Testis (tissue), 3 donors: ENCODE results near the gene SLC4A1AP. TPM values are rescaled to one million over a fixed set of nuclear protein-coding genes. Genes with fewer than 3 reads are reported as not detected.

Experiments used
- DNase-seq: peaks from one replicate; pipeline ENCODE4 v3.0.0-alpha.2; 2019
- H3K27ac ChIP-seq, 2 donors: fragments of 200-600 bp; sonication (generic); one replicate each; pipeline ENCODE4 v1.5.1; 2019
- H3K27me3 ChIP-seq: fragments of 200-600 bp; sonication (generic); one replicate; pipeline ENCODE4 v1.5.1; 2019
- H3K36me3 ChIP-seq: fragments of 200-600 bp; sonication (generic); one replicate; pipeline ENCODE4 v1.5.1; 2017; ENCODE audit warnings: low read depth; ENCODE audit errors: missing control alignments
- H3K4me1 ChIP-seq: fragments of 200-600 bp; sonication (generic); one replicate; pipeline ENCODE4 v1.5.1; 2019
- H3K4me3 ChIP-seq, 2 donors: fragments of 200-600 bp; sonication (generic); one replicate each; pipeline ENCODE4 v1.5.1; 2017 to 2019
- H3K9me3 ChIP-seq: fragments of 200-600 bp; sonication (generic); one replicate; pipeline ENCODE4 v1.5.1; 2017
- POLR2A ChIP-seq: fragments of 450-650 bp; IDR thresholded peaks from one replicate; pipeline ENCODE4 v1.6.1; 2017; ENCODE audit warnings: antibody characterized with exemption, mild to moderate bottlenecking, moderate library complexity
- WGBS, 2 donors: methylation state at CpG; one replicate each; pipeline ENCODE4 v1.1.5; 2018; 5-methylcytosine and 5-hydroxymethylcytosine counted together
- intact Hi-C: fragments of 100-400 bp; cut with DNase I; formaldehyde crosslinking; loops from one replicate; pipeline ENCODE4 v1.15.1; 2023; ENCODE audit warnings: low total_unique reads
- polyA plus RNA-seq: library from polyadenylated mRNA; stranded (reverse); fragments of 350-450 nt; fragmentation: Illumina TruSeq; extraction: RNeasy Lipid Tissue Mini Kit (QIAGEN cat#74804); gene quantifications from one replicate; pipeline ENCODE4 v1.2.3, GENCODE V29; 2014; ENCODE audit warnings: low read depth, low replicate concordance; ENCODE audit not compliant: insufficient read depth
- total RNA-seq, 2 donors: library from RNA; depleted of rRNA; stranded (reverse); fragments of >200 nt; gene quantifications; one replicate each; pipeline ENCODE4 v1.2.3, GENCODE V29; 2016
- TF ChIP-seq, protein P1 (sequence below), 3 experiments: fragments of 450-650 bp in 2 of 3; fragments of 200-600 bp in 1 of 3; sonication (generic) in 1 of 3; IDR thresholded peaks; one replicate each; pipeline ENCODE4 v1.5.1; 2016 to 2019; ENCODE audit warnings: antibody characterized with exemption in 3 of 3, mild to moderate bottlenecking in 2 of 3, moderate library complexity in 1 of 3

The SLC4A1AP gene
- total and polyA plus RNA-seq, 3 donors from 2014 or later = 55.3 to 60.5 (median 56.5) TPM

DNA sequence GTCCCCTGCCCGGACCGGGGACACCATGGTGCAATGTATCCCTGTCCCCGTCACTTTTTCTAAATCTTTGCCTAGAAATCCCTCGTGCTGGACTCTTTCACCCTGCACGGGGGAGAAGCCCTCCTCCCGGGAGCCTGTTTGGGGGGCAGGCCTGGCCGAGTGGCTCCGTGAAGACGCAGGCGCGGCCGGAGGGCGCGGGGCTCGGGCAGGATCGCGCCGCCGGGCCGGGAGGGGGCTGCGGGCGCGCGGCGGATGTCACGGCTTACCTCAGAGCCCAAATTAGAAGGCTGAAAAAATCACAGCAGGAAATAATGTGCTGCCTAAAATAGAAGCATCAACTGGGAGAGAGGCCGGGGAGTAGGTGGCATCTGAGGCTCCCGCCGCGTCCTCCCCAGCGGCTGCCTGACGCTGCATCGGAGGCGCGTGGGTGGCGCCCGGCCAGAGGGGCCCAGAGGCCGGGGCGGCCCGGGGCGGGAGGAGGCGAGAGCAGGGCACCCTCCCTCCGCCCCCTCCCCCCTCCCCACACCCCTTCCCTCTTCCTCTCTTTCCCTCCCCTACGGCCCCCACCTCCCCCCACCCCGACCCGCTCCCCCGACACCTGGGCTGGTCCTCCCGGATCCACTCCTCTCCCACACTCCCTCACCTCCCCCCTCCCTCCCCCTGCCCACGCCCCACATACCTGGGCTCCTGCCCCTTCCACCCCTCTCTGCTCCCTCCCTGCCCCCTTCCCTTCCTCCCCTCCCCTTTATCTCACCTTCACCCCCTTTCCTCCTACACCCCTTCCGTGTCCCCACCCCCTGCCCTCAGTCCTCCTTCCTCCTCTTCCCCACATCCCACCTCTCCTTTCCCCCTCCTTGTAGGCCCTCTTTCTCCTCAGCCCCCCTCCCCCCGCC, 51.9 kb downstream of the SLC4A1AP start:
- DNase-seq = peak; percentile 64

GRCh38 chr2:27716301-27717069, 52.8 kb downstream of the SLC4A1AP start:
- Histone ChIP-seq H3K27me3 (no peaks in the 10 kb centered on the region), H3K36me3 (no peaks in the 10 kb centered on the region), H3K27ac (peak overlapping the region; percentile 85 to 91), H3K4me1 (peaks cover 9% of the 10 kb centered on the region), H3K9me3 (no peaks in the 10 kb centered on the region), H3K4me3 (peak overlapping the region; percentile 1 to 9)
- WGBS, 2 donors = 24 to 31% methylated on average over 24 to 25 of the region's 25 CpGs
- TF ChIP-seq POLR2A = no peak
- TF ChIP-seq, protein P1, sequence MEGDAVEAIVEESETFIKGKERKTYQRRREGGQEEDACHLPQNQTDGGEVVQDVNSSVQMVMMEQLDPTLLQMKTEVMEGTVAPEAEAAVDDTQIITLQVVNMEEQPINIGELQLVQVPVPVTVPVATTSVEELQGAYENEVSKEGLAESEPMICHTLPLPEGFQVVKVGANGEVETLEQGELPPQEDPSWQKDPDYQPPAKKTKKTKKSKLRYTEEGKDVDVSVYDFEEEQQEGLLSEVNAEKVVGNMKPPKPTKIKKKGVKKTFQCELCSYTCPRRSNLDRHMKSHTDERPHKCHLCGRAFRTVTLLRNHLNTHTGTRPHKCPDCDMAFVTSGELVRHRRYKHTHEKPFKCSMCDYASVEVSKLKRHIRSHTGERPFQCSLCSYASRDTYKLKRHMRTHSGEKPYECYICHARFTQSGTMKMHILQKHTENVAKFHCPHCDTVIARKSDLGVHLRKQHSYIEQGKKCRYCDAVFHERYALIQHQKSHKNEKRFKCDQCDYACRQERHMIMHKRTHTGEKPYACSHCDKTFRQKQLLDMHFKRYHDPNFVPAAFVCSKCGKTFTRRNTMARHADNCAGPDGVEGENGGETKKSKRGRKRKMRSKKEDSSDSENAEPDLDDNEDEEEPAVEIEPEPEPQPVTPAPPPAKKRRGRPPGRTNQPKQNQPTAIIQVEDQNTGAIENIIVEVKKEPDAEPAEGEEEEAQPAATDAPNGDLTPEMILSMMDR (IDR thresholded peaks at IDR 0.05) = no peak
- no peak for DNase-seq
- intact Hi-C loops = no loop called here

More for the DNA sequence above, 51.9 kb downstream of the SLC4A1AP start:
- Histone ChIP-seq H3K9me3 (no peaks in the 10 kb centered on the region), H3K4me3 (peak overlapping the region; percentile 50 to 53), H3K4me1 (peaks cover 9% of the 10 kb centered on the region), H3K36me3 (no peaks in the 10 kb centered on the region), H3K27me3 (no peaks in the 10 kb centered on the region), H3K27ac (peak overlapping the region; percentile 85 to 91)
- intact Hi-C loops = no loop called here
- WGBS, 2 donors = 1% methylated on average over 28 to 44 of the region's 51 CpGs
- TF ChIP-seq, protein P1 (IDR thresholded peaks at IDR 0.05) = no peak

DNA sequence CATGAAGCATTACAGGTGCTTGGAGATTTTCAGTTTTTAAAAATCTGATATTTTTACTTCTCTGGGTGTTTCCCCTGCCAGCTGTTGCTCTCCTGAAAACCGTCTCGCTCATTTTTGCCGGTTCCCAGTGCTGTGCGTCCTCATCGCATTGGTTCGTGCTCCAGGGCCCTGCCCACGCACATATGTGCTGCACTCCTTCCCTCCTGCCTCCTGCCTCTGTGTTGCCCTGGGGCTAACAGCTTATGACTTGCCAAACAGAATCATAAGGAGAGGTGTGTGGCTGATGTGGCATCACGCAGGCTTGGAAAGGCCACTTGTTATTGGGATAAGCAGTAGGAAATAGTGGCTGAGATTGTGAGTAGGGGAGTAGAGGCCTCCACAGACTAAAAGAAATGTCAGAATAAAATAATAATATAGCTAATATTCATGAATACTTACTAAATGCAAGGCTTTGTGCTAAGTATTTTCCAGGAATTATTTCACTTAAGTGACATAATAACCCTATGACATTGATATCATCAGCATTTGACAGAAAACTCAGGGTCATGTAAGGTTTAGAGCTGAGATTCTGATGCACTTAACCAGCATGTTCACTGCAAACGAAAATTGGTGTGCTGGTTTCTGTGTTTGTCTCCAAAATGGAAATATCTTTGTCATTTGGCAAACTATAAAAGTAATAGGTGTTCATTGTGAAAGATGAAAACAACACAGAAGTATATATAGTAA, 53.5 kb downstream of the SLC4A1AP start:
- TF ChIP-seq POLR2A = no peak
- TF ChIP-seq, protein P1 (IDR thresholded peaks at IDR 0.05) = no peak
- intact Hi-C loops = no loop called here
- DNase-seq = peak; percentile 67
- WGBS, 2 donors = 13 to 33% methylated on average over 9 of the region's 9 CpGs
- no peaks in the 10 kb centered on the region for H3K9me3 ChIP-seq
- H3K27ac ChIP-seq = peak overlapping the region; percentile 85 to 91
- H3K4me3 ChIP-seq = no peak overlapping the region
- no peaks in the 10 kb centered on the region for H3K36me3 ChIP-seq
- H3K4me1 ChIP-seq = peaks cover 9% of the 10 kb centered on the region
- H3K27me3 ChIP-seq = no peaks in the 10 kb centered on the region

- WGBS, 2 donors = 62 to 76% methylated on average over 7 of the region's 7 CpGs
- Histone ChIP-seq H3K4me1 (peaks cover 21% of the 10 kb centered on the region), H3K36me3 (no peaks in the 10 kb centered on the region), H3K27me3 (no peaks in the 10 kb centered on the region), H3K27ac (no peak overlapping the region), H3K9me3 (no peaks in the 10 kb centered on the region), H3K4me3 (no peak overlapping the region)
- intact Hi-C loops = no loop called here
- no peak for DNase-seq
- TF ChIP-seq POLR2A = no peak
- TF ChIP-seq, protein P1 (IDR thresholded peaks at IDR 0.05) = no peak
Measured at GRCh38 chr2:27720004-27720551, 56.4 kb downstream of the SLC4A1AP start.
